OCI-LY7 (cell line): ENCODE data around the gene LOC128125822.

ENCODE experiments used
- BruUV-seq: library from RNA; stranded (reverse); fragments of 400-500 nt; replicated peaks from 2 replicates; lab custom pipeline; 2021; lab: Mats Ljungman, UMichigan
- CTCF ChIA-PET: fragments of 300-600 bp; sonication (Branson Sonifier 250); formaldehyde crosslinking; loops from one replicate; lab custom pipeline; 2022; ENCODE audit warnings: antibody characterized with exemption; ENCODE audit not compliant: unreplicated experiment; lab: Charles Lee
- POLR2A ChIA-PET: fragments of 300-600 bp; sonication (Branson Sonifier 250); formaldehyde crosslinking; loops from one replicate; lab custom pipeline; 2022; ENCODE audit warnings: antibody characterized with exemption; lab: Charles Lee
- DNase-seq: peaks from one replicate; pipeline ENCODE4 v3.0.0-alpha.2; 2015; ENCODE audit warnings: low spot score
- H2AFZ ChIP-seq: fragments of 200-600 bp; sonication (generic), shearing (Covaris generic); 2 replicates; pipeline ENCODE4 v1.6.1; 2014; ENCODE audit warnings: mild to moderate bottlenecking, antibody characterized with exemption, low read length, moderate library complexity
- H3K27ac ChIP-seq: fragments of 200-600 bp; sonication (generic); 2 replicates; pipeline ENCODE4 v1.5.1; 2014; ENCODE audit warnings: mixed run types, low read depth, mild to moderate bottlenecking, moderate library complexity, low read length, inconsistent platforms; ENCODE audit not compliant: poor library complexity, severe bottlenecking
- H3K36me3 ChIP-seq: fragments of 200-600 bp; sonication (generic); 2 replicates; pipeline ENCODE4 v1.6.1; 2014; ENCODE audit warnings: mild to moderate bottlenecking, antibody characterized with exemption, low read length, moderate library complexity, mixed read lengths; ENCODE audit not compliant: insufficient read depth
- H3K4me1 ChIP-seq: fragments of 200-600 bp; sonication (generic); 2 replicates; pipeline ENCODE4 v1.5.1; 2014; ENCODE audit warnings: mild to moderate bottlenecking, low read length; ENCODE audit not compliant: insufficient read depth, poor library complexity, severe bottlenecking
- H3K4me2 ChIP-seq: fragments of 200-600 bp; sonication (generic); 2 replicates; pipeline ENCODE4 v1.6.1; 2014; ENCODE audit warnings: mild to moderate bottlenecking, low read length
- H3K4me3 ChIP-seq: fragments of 200-600 bp; sonication (generic); 2 replicates; pipeline ENCODE4 v1.5.1; 2014; ENCODE audit warnings: mild to moderate bottlenecking, low read depth, low read length; ENCODE audit not compliant: poor library complexity, severe bottlenecking
- H3K79me2 ChIP-seq: fragments of 200-600 bp; sonication (generic); 2 replicates; pipeline ENCODE4 v1.6.1; 2016; ENCODE audit warnings: low read depth, mild to moderate bottlenecking, low read length, moderate library complexity, mixed read lengths; ENCODE audit not compliant: insufficient read depth
- H3K9me2 ChIP-seq: fragments of 200-600 bp; sonication (generic); 2 replicates; pipeline ENCODE4 v1.6.1; 2016; ENCODE audit warnings: mild to moderate bottlenecking, low read length, mixed read lengths; ENCODE audit not compliant: insufficient read depth
- H3K9me3 ChIP-seq: fragments of 200-600 bp; sonication (generic); 2 replicates; pipeline ENCODE4 v1.6.1; 2014; ENCODE audit warnings: mild to moderate bottlenecking, mixed run types, low read length, mixed read lengths
- H4K20me1 ChIP-seq: fragments of 200-600 bp; sonication (generic); 2 replicates; pipeline ENCODE4 v1.6.1; 2014; ENCODE audit warnings: mild to moderate bottlenecking, antibody characterized with exemption, low read length, moderate library complexity, mixed read lengths; ENCODE audit not compliant: insufficient read depth
- EZH2phosphoT487 ChIP-seq: fragments of 200-600 bp; sonication (generic); IDR thresholded peaks from 2 replicates; pipeline ENCODE4 v1.6.1; 2018; ENCODE audit warnings: low read depth, borderline replicate concordance, mild to moderate bottlenecking, mixed run types, antibody characterized with exemption, low read length, moderate library complexity, mixed read lengths
- intact Hi-C: fragments of 100-400 bp; cut with micrococcal nuclease; formaldehyde crosslinking; loops from one replicate; pipeline ENCODE4 v1.10.0; 2022; ENCODE audit not compliant: unreplicated experiment
- TF ChIP-seq, protein P1 (sequence below): fragments of 200-600 bp; sonication (generic); conservative IDR thresholded peaks from 2 replicates; pipeline ENCODE4 v1.5.1; 2014; ENCODE audit warnings: mild to moderate bottlenecking, antibody characterized with exemption, low read length, moderate library complexity, mixed read lengths

Gene LOC128125822

DNA sequence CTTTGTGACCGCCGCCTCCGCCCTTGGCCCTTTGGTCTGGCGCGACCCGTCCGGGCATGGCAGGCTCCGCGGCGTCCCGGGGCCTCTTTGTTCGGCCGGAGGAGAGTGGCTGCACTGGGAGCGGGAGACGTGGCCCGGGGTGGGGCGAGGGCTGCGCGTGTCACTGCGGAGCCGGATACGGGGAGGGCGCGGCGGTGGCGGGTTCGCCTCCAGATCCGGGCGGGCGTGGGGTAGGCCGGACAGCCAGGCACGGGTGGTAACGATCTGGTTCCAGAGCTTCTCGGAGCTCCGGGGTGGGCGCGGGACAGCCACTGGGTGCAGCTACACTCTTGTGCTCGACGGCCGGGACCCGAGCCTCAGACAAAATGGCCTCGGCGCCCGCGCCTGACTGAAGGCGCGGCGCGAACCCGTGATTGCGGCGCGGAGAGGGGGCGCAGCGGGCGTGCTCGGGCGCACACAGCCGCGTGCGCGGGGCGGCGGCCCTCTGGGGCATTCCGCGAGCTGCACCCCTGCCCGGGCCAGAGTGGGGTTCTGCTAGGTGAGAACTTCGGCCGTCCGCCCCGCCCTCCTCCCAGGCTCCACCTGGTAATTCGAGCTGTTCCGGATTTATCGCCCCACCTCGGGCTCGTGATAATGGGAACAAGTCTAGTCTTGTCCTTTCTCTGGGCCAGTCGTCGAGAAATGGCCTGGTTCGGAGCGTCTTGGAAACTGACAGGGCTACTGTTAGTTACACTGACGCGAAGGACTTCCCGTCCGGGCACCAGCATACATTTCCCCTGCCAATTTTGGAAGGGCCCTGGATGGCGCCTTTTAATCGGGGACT is 1.0 kb downstream of the LOC128125822 start:
- peak overlapping the region; percentile 85 for H3K4me3 ChIP-seq
- intact Hi-C loops = loop anchor here (2.0 to 5.0 kb wide), 4 partner anchors 54 to 131 kb away; no protein-coding TSS in a partner anchor

DNA sequence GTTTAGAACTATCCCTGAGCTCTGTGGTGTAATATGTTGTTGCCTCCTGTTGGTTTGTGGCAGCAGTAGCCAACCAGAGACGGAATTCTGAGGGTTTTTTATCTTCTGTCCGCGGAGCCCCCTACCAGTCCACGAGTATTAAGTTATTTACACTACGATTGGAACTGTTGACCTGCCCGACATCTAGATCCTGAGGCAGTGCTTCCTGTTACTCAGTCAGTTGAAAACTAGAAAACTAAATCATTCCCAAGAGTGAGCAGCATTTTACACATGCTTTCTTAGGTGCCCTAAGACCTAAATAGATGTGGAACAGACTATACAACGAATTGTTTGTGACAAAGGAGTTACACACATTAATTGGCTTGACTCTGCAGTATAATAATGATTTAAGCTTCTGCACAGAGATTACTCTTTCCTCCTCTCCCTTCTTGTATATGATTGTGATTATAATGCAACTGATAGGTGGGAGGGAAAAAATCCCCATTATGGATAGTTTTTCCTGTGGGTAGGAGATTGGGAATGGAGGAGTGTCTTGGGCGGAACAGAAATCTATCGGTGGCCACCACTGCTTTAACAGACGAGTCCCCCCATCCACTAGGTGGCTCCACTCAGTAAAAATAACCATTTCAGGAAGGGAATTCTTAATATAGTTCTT is 1.7 kb downstream of the LOC128125822 start:
- Histone ChIP-seq H4K20me1 (peaks cover 33% of the 10 kb centered on the region), H3K4me3 (peak overlapping the region; percentile 85), H3K9me3 (peaks cover 6% of the 10 kb centered on the region; the same call in 1 of the 2 replicates), H3K36me3 (peaks cover 47% of the 10 kb centered on the region), H2AFZ (no peak overlapping the region; the same call in 1 of the 2 replicates), H3K4me1 (peaks cover 23% of the 10 kb centered on the region), H3K79me2 (peaks cover 65% of the 10 kb centered on the region), H3K27ac (peak overlapping the region; percentile 76), H3K4me2 (peak overlapping the region; percentile 84), H3K9me2 (no peaks in the 10 kb centered on the region)
- DNase-seq = peak; percentile 64
- TSS peak; percentile 50 for BruUV-seq
- intact Hi-C loops = loop anchor here (2.0 to 5.0 kb wide), 4 partner anchors 55 to 132 kb away; no protein-coding TSS in a partner anchor
- CTCF ChIA-PET = interaction anchor here (1.3 kb wide), 1 partner anchor 188 kb away, joined by 3 read pairs; no protein-coding TSS in a partner anchor
- POLR2A ChIA-PET = interaction anchor here (0.7 to 1.7 kb wide), 5 partner anchors 10 to 206 kb away, joined by 3 to 6 read pairs (median 4); no protein-coding TSS in a partner anchor
- TF ChIP-seq, protein P1, sequence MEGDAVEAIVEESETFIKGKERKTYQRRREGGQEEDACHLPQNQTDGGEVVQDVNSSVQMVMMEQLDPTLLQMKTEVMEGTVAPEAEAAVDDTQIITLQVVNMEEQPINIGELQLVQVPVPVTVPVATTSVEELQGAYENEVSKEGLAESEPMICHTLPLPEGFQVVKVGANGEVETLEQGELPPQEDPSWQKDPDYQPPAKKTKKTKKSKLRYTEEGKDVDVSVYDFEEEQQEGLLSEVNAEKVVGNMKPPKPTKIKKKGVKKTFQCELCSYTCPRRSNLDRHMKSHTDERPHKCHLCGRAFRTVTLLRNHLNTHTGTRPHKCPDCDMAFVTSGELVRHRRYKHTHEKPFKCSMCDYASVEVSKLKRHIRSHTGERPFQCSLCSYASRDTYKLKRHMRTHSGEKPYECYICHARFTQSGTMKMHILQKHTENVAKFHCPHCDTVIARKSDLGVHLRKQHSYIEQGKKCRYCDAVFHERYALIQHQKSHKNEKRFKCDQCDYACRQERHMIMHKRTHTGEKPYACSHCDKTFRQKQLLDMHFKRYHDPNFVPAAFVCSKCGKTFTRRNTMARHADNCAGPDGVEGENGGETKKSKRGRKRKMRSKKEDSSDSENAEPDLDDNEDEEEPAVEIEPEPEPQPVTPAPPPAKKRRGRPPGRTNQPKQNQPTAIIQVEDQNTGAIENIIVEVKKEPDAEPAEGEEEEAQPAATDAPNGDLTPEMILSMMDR = peak; percentile 91
- TF ChIP-seq EZH2phosphoT487 = no peak

More for the DNA sequence above, 1.0 kb downstream of the LOC128125822 start:
- Histone ChIP-seq H3K9me3 (peaks cover 6% of the 10 kb centered on the region; the same call in 1 of the 2 replicates), H3K9me2 (no peaks in the 10 kb centered on the region), H2AFZ (peak overlapping the region; percentile 56; the same call in 1 of the 2 replicates), H3K27ac (peak overlapping the region; percentile 76), H3K79me2 (peaks cover 58% of the 10 kb centered on the region), H4K20me1 (peaks cover 33% of the 10 kb centered on the region), H3K36me3 (peaks cover 40% of the 10 kb centered on the region), H3K4me1 (peaks cover 23% of the 10 kb centered on the region), H3K4me2 (peak overlapping the region; percentile 84)
- POLR2A ChIA-PET = interaction anchor here (0.7 to 1.7 kb wide), 3 partner anchors 11 to 54 kb away, joined by 3 to 6 read pairs (median 4); no protein-coding TSS in a partner anchor
- TF ChIP-seq EZH2phosphoT487 = no peak
- TF ChIP-seq, protein P1 = no peak
- CTCF ChIA-PET = interaction anchor here (1.3 kb wide), 1 partner anchor 188 kb away, joined by 3 read pairs; no protein-coding TSS in a partner anchor
- peak; percentile 72 for DNase-seq
- no TSS peak for BruUV-seq
